Bronchial epithelial cell (primary cell): ENCODE data around the gene SLC7A11. TPM values are rescaled to one million over a fixed set of nuclear protein-coding genes. Genes with fewer than 3 reads are reported as not detected.

Experiments used
- DNase-seq: peaks from one replicate; pipeline ENCODE4 v3.0.0-alpha.2; 2010; ENCODE audit warnings: low read depth
- FAIRE-seq: peaks from 2 replicates; lab custom pipeline; 2011; peaks lifted over from hg19 to GRCh38; lab: Jason Lieb, UNC
- H3K27me3 ChIP-seq: 2 replicates; pipeline ENCODE4 v1.5.1; 2011; ENCODE audit warnings: low read length; ENCODE audit not compliant: control insufficient read depth, insufficient read depth
- H3K36me3 ChIP-seq: 2 replicates; pipeline ENCODE4 v1.5.1; 2011; ENCODE audit warnings: low read length; ENCODE audit not compliant: control insufficient read depth, insufficient read depth
- H3K4me3 ChIP-seq: 2 replicates; pipeline ENCODE4 v1.5.1; 2011; ENCODE audit warnings: mild to moderate bottlenecking, low read depth, low read length, control low read depth
- CTCF ChIP-seq: IDR thresholded peaks from 2 replicates; pipeline ENCODE4 v1.5.1; 2011; ENCODE audit warnings: mild to moderate bottlenecking, moderate library complexity, low read length, control low read depth, inconsistent platforms; ENCODE audit not compliant: insufficient read depth, severe bottlenecking
- total RNA-seq: library from RNA; depleted of rRNA; stranded (reverse); fragments of >200 nt; gene quantifications from 2 replicates; pipeline ENCODE4 v1.2.1, GENCODE V29; 2014

The SLC7A11 gene
- total RNA-seq, 1 donor from 2014 or later, result 129 TPM

DNA sequence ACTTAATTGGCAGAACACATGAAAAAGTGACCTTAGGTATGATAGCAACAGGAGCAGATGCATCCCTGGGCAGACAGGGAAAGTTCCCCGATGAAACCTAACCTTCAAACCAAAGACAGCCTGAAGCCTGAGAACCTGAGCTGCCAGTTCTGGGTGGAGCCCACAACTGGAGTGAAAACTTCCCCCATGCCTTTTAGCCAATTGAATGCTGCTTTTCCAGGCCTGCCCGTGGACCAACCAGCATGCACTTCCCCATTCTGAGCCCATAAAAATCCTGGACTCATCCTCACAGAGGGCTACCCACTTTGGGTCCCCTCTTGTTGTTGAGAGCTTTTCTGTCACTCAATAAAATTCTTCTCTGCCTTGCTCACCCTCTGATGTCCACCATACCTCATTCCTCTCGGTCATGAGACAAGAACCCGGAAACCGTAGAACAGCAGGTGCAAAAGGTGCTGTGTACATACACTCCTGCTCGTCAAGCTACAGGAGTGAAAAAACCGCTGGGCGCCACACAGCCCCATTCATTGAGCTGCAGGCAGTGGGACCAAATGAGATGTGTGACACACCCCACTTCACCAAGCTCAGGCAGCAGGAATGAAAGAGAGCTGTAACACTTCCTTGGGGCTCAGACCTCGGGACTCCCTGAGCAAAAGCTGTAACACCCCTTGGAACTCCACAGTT, 13.9 kb upstream of the SLC7A11 start:
- FAIRE-seq, result no peak
- H3K36me3 ChIP-seq, result no peaks in the 10 kb centered on the region
- H3K27me3 ChIP-seq, result no peaks in the 10 kb centered on the region
- no peak for DNase-seq
- H3K4me3 ChIP-seq, result no peak overlapping the region
- TF ChIP-seq CTCF, result no peak

- Histone ChIP-seq H3K4me3 (no peak overlapping the region), H3K36me3 (no peaks in the 10 kb centered on the region), H3K27me3 (no peaks in the 10 kb centered on the region)
- no peak for FAIRE-seq
- DNase-seq, result peak; percentile 50
- no peak for TF ChIP-seq CTCF
These were observed 10.4 kb upstream of the SLC7A11 start for GRCh38 chr4:138252551-138252950.

- Histone ChIP-seq H3K36me3 (no peaks in the 10 kb centered on the region), H3K4me3 (no peak overlapping the region), H3K27me3 (no peaks in the 10 kb centered on the region)
- DNase-seq (no peak), FAIRE-seq (no peak)
- TF ChIP-seq CTCF, result no peak
These were observed 9.8 kb upstream of the SLC7A11 start for GRCh38 chr4:138251938-138252337.

DNA sequence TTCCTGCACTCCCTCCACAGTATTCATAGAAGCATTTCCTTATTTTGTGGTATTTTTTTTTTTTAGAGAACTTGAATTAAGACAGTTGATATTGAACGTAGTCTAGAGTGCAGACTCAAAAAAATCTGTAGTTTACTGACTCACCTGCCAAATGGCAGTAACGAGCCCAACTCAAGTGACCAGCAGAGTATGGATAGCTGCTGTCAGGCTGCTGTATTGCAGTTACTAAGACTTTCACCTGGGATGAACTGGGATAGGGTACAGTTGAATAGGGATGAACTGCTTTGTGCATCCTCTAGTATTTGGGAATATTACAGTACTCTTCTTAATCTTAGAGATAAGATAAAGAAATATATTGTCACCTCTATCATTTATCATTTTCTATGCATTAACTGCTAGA, 7.0 kb upstream of the SLC7A11 start:
- FAIRE-seq (no peak), DNase-seq (no peak)
- H3K27me3 ChIP-seq, result no peaks in the 10 kb centered on the region
- H3K4me3 ChIP-seq, result no peak overlapping the region
- no peaks in the 10 kb centered on the region for H3K36me3 ChIP-seq
- TF ChIP-seq CTCF, result no peak

GRCh38 chr4:138248058-138248457, 5.9 kb upstream of the SLC7A11 start:
- H3K4me3 ChIP-seq, result no peak overlapping the region
- H3K27me3 ChIP-seq, result no peaks in the 10 kb centered on the region
- FAIRE-seq, result no peak
- DNase-seq, result no peak
- no peak for TF ChIP-seq CTCF
- no peaks in the 10 kb centered on the region for H3K36me3 ChIP-seq

GRCh38 chr4:138247643-138248042, 5.5 kb upstream of the SLC7A11 start:
- H3K4me3 ChIP-seq, result no peak overlapping the region
- no peaks in the 10 kb centered on the region for H3K36me3 ChIP-seq
- DNase-seq (no peak), FAIRE-seq (no peak)
- H3K27me3 ChIP-seq, result no peaks in the 10 kb centered on the region
- TF ChIP-seq CTCF, result no peak
